ENCODE results near the gene ZNF138.
A peak's percentile ranks its signal among the peaks of the same experiment; 100 is the strongest.
"Not testable (repeated sequence)": the region's sequence is repeated elsewhere in the genome, so short reads cannot be mapped to it uniquely, and the experiment has no call there.

ZNF138 gene

DNA sequence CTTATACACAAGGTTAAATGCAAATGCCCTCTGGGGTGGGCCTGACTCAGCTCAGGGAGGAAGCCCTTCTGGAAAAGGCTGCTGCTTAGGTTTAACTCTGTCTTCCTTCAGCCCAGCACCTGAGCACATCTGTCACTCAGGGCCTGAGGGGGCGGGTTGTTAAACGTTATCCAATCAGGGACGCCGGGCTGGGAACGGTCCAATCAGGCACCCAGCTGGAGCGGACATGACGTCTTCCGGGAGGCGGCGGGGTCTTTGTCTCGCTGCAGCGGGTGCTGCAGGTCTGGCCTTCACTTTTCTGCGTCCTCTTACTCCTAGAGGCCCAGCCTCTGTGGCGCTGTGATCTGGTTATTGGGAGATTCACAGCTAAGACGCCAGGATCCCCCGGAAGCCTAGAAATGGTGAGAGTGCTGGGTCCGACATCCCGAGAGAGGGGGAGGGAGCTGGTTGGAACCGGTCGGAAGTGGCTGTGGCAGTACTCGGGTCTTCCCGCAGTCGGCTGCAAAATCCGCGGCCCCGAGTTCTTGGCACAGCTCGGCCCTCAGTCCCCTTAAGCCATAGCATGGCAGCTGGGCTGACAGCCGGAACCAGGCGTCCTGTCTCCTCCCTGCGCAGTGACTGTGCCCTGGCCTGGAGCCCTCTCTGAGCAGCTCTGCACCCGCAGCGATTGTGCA is at the start of gene ZNF138:
ZNF138 (plus strand) TSS at position 258 of the 674 bp plus-strand sequence; CDS start at position 399, 141 bp downstream.
- peak; percentile 93 to 95 for DNase-seq

DNA sequence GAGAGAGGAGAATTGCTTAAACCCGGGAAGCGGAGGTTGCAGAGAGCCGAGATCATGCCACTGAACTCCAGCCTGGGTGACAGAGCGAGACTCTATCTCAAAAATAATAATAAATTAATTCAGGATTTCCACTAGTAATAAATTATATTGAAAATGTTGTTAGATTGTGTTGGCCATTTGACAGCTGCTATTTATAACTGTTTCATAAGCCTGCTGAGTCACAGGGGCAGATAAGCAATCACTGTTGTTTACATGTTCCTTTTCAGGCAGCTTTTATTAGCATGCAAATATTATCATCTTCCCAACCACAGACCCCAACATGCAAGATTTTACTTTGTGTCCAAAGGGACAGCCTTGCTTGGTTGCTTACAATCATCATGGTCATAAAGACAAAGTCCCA is 49.5 kb upstream of the ZNF138 start:
- no peak for DNase-seq

DNA sequence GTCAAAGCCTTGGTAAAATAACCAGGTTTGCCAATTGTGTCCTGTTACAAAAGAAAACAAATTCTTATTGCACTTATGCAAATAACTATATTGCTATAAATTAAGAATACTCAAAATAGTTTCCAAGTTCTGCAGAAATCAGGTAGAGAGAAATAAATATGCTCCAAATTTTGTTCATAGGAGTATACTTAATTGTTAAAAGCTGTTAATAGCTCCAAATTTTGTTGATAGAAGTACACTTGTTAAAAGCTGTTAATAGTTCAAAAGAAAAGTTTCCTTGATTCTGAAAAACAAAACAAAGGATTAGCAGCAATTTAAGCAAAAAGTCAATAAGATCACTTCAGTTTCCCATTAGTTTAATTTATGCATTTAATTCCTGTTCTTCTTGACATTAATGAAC is 46.4 kb upstream of the ZNF138 start:
- DNase-seq, result no peak

DNA sequence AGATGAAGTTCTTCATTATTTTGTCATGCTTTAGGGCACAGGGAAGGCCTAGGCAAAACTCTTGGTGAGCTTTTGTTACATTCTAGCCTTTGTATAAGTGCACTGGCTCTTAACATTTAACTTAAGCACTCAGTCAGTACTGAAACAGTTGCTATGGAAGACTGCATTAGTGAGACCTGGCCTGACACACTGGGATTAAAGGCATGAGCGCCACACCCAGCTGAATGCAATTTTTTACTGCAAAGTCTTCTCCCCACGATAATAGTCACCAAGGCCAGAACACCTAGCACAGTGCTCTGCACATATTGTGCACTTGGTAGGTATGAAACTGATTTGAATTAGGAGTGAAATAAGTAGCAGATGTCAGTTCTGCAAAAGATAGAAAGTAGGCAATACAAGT is 41.2 kb upstream of the ZNF138 start:
- DNase-seq, result no peak

DNA sequence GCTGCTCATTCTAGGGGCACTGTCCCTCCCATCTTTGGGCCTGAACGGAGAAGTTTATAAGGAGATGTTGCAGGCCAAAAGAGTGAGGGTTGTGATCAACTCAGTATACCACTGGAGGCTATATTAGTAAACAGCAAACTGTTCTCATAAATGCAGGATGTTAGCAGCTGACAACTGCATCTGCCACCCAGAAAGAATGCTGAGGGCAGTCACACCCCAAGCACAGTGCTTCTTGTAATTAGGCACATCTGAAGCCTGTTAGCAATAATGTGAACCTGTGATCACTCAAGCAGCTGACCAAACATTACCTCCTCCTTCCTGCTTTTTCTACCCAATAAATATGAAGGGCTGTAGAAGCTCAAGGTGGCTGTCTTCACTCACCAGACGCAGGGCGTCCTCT is 38.4 kb upstream of the ZNF138 start:
- no peak for DNase-seq

DNA sequence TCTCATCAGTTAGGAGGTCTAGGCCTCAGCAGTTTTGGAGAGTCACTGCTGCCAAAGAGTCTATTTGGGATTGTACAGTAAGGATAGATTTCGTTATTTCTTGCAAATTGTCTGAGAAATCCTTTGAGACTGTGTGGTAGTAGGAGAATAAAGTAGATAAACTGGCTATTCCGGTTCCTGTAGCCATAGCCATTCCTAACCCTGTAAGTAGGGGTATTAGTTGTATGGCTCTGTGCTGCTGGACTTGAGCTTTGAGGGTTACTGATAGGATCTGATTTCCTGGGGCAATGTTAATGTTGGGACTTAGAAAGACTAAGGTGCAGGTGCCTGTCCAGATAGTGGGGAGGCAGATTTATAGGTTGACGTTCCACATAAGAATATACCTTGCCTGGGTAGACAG is 36.1 kb upstream of the ZNF138 start:
- DNase-seq, result no peak

DNA sequence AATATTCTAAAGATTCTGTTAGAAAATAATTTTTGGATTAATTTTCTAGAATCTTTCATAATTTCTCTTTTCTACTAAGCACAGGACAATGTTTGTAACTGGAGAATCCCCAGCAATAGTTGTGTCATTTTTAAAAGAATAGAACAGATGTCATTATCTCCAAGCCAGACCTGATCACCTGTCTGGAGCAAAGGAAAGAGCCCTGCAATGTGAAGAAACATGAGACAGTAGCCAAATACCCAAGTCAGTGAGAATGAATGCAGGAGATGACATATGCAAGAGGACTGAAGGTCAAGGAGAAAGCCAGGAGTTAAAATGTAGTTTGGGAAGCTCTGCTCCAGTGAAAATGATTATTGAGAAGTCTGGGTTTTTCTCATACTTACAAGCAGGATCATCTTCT is 25.4 kb upstream of the ZNF138 start:
- no peak for DNase-seq

DNA sequence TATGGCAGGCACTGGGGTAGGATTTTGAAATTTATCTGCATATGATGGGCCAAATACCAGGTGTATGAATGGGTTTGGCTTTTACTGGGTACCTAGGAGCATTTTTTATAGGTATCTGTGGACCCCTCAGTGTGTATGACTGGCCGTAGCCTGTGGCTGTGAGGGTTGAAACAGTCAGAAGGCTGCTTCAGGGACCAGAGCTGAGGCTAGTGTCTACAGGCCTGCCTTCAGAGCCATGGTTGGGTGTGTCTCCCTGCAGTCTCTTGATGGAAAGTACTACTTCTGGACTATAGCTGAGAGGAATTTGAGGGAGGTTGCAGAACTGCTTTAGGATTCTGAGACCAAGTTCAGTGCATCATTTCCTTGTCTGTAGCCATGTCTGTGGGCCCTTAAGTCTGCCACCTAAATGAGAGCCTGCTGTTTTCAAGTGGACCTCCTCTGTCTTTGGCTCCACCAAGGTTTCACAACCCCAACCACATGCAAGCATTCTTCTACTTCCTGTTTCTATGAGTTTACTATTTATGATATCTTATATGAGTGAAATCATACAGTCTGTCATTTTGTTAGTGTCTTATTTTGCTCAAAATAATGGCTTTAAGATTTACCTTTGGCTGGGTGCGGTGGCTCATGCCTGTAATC is 19.9 kb upstream of the ZNF138 start:
- no peak for DNase-seq

DNA sequence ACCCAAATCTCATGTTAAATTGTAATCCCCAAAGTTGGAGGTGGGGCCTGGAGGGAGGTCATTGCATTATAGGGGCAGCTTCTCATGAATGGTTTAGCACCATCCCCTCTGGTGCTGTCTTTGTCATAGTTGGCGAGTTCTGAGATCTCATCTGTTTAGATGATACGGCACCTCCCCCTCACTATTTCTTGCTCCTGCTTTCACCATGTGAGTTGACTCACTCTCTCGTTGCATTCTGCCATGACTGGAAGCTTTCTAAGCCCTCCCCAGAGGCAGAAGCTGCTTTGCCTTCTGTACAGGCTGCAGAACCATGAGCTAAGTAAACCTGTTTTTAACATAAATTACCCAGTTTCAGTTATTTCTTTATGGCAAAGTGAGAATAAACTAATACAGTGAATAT is 18.9 kb upstream of the ZNF138 start:
- DNase-seq, result no peak

DNA sequence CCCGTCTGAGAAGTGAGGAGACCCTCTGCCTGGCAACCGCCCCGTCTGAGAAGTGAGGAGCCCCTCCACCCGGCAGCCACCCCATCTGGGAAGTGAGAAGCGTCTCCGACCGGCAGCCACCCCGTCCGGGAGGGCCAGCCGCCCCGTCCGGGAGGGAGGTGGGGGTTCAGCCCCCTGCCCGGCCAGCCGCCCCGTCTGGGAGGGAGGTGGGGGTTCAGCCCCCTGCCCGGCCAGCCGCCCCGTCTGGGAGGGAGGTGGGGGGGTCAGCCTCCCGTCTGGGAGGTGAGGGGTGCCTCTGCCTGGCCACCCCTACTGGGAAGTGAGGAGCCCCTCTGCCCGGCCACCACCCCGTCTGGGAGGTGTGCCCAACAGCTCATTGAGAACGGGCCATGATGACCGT is 9.4 kb upstream of the ZNF138 start:
- not testable (repeated sequence) for DNase-seq

DNA sequence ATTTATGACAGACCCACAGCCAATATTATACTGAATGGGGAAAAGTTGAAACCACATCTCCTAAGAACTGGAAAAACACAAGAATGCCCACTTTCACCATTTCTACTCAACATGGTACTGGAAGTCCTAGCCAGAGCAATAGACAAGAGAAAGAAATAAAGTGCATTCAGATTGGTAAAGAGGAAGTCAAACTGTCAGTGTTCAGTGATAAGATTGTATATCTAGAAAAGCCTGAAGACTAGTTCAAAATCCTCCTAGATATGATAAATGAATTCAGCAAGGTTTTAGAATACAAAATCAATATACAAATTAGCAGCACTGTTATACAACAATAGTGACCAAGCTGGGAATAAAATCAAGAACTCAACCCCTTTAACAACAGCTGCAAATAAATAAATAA is 6.9 kb upstream of the ZNF138 start:
- DNase-seq, result no peak

DNA sequence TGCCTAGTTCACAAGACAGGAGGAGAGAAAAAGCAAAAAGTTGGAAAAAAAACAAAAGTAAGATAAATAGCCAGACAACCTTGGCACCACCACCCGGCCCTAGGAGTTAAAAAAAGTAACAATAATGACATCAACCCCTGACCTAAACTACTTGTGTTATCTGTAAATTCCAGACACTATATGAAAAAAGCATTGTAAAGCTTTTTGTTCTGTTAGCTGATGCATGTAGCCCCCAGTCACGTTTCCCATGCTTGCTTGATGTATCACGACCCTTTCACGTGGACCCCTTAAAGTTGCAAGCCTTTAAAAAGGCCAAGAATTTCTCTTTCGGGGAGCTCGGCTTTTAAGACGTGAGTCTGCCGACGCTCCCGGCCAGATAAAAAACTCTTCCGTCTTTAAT is 5.0 kb upstream of the ZNF138 start:
- DNase-seq, result not testable (repeated sequence)

DNA sequence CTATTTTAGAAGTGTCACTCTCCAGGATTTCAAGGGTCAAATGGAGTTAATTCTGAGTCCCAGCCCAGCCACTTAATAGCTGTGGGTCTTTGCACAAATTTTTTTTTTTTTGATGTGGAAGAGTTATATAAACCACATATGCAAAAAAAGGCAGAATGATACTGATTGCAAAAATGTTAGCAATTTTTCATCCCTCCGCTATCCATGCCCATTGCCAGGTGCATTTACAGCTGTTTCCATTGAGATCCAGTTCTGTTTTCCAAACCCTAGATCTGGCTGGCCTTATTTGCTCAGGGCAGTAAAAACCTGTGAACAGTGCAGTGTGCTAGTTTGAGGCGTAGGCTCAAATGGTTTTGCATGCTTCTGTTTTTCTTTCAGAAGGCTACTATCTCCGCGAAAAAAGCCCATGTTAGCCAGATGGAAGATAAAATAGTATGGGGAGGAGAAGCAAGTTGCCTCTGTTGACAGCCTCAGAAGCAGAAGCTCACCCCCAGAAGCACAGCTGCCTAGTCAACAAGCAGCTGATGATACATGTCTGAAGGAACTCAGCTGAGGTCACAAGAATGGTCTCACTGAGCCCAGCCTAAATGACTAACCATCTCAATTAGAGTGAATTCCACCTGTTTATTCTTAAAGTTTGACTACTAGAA is 997 bp upstream of the ZNF138 start:
- DNase-seq, result no peak

DNA sequence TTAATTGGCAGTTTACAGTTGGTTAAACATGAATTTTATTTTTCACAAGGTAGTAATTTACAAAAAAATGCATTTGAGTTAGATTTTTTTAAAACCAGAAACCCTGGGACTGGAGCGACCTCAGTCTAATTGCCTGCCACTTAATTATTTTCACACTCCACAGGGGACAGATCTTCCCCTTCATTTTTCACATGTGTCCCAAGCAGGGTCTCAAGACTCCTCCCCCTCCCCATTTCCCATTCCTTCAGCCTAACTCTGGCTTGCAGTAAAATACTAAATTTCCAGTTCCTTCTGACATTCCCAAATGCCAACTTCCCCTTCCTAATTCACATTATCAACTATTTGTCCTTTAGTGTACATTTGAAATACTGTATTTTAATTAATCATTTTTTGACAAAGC is 948 bp downstream of the ZNF138 start:
- no peak for DNase-seq

DNA sequence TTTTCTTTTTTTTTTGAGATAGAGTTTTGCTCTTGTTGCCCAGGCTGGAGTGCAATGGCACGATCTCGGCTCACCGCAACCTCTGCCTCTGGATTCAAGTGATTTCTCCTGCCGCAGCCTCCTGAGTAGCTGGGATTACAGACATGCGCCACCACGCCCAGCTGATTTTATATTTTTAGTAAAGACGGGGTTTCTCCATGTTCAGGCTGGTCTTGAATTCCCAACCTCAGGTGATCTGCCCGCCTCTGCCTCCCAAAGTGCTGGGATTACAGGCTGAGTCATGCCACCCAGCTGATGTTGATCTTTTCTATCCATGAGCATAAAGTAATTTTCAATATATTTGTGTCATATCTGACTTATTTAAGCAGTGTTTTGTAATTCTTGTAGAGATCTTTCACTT is 4.9 kb downstream of the ZNF138 start:
- DNase-seq, result not testable (repeated sequence)

DNA sequence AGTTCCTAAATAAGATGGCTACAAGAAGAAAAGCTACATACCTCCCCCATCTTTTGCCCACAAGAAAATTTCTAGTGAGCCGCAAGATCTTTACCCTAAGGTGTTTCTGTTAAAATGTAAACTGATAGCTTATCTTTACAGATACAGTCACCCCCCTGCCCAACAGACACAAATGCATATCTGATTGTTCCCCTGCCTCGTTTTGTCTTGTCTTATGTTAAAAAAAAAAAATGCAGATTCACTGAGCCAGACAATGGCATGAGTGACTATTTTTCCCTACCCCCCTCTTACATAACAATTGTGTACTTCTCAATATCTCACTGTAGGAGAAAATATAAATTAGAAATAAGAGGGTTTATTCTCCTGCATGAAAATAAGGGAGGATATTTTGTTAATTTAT is 8.5 kb downstream of the ZNF138 start:
- DNase-seq, result no peak

DNA sequence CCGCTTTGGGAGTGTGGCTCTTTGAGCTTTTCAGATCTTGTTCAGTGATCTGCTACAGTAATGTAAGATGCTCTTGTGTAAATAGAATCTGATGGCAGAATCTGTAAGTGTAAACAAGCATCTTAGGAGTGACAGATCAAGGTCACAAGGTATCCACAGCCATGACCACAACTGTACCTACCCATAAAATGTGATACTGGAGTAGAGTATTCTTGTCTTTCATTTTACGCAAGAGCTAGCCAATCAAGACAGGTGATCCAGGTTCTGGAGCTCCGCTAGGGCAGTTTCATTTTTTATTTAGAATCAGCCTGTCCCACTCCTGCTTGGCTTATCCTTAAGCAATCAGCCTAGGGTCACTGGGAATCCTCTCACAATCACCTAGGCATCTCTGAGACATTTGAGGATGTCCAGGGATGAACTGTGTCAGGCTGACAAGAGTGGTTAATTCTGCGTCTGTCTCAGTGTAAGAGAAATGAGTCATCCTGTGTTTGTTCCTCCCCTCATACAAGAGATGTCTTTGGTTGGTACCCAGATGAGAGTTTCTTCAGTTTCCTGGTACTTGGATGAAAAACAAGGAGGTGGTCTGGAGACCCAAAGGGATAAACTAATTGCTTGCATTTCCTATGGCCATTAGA is 13.6 kb downstream of the ZNF138 start:
- no peak for DNase-seq

DNA sequence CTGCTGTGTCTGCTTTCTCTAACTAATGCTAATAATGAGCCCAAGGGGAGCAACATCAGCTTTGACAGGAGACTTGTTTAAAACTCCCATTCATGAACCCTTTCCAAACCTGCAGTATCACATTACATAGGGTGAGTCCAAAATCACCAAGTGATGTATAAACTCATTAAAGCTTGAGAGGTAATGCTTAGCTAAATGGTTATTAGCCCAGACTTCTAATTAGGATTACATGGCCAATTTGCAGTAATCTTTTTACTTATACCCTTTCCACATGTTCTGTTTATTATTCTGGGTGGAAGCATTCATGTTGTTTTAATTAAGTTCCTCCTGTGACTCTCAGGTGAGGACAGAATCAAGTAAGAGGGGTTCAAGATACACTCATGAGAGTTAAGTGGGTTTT is 17.5 kb downstream of the ZNF138 start:
- DNase-seq, result no peak

DNA sequence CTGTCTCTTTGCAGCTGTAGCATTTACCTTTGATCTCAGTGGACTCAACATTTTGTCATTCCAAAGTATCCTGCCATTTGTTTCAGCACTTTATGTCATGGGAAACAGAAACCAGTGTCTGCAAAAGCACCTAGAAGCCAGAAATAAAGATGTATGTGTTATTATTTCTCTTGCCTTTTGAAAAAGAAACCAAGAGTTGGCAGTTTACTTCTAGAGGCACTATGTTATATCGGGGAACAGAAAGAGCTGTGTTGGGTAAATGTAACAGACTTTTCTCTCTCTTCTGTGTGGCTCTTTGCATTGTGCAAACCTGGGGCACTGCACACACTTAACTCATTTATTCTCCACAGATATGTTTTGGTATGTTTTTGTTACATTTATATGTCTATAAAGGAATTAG is 36.7 kb downstream of the ZNF138 start:
- DNase-seq, result no peak

DNA sequence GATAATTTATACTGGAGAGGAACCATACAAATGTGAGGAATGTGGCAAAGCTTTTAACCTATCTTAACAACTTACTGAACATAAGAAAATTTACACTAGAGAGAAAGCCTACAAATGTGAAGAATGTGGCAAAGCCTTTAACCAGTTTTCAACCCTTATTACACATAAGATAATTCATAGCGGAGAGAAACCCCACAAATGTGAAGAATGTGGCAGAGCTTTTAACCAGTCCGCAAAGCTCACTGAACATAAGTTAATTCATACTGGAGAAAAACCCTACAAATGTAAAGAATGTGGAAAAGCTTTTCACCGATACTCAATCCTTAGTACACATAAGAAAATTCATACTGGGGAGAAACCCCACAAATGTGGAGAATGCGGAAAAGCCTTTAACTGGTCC is 37.9 kb downstream of the ZNF138 start:
- no peak for DNase-seq

DNA sequence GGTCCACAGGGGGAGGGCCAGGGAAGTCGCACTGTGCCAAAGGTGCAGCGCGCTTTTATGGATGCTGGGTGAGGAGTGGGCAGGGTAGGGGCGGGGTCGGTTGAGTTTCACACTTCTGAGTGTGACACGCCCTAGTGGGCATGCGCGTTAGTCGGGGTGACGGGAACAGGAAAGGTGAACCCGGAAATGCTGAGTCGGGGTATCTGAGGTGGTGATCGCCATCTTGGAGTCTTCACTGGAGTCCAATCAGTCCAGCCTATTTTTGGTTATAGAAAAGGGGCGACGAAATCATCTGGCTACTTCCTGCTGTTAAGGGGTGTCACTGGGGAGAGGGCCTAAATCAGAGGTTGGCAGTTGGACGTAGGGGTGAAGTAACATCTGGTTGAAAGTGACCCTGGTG is 40.8 kb downstream of the ZNF138 start:
- DNase-seq, result no peak

DNA sequence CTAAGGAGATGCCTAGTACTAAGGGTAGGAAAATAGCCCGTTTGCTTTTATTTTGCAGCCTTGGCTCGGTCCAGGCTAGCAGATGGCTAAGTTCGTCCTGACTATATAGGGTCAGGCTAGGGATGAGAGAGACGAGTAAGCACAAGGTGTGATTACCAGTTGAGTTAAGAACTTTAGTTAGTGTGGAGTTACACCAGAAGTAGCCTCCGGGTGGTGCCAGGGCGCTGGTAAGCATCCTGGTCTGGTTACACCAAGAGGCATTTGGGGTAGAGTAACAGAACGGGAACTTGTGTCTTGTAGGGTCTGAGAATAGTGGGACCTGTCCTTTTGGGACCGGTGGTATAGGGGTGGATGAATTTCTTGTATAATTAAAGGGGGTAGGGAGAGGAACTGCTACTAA is 41.6 kb downstream of the ZNF138 start:
- not testable (repeated sequence) for DNase-seq

DNA sequence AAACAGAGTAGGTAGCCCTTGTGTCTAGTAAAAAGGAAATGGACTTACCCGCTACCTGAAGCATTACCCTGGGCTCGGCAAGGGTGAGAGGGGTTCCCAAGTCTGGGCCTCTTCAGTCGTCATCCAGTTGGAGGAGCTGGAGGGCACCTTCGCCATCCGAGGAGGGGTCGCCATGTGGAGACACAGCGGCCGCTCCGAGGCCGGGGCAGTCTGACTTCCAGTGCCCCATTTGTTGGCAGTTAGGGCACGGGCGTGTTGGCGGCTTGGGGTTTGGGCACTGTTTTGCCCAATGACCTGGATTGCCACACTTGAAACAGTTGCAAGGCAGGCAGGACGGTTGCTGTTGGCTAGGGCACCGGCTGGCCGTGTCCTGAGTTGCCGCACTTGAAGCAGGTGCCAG is 43.8 kb downstream of the ZNF138 start:
- not testable (repeated sequence) for DNase-seq

DNA sequence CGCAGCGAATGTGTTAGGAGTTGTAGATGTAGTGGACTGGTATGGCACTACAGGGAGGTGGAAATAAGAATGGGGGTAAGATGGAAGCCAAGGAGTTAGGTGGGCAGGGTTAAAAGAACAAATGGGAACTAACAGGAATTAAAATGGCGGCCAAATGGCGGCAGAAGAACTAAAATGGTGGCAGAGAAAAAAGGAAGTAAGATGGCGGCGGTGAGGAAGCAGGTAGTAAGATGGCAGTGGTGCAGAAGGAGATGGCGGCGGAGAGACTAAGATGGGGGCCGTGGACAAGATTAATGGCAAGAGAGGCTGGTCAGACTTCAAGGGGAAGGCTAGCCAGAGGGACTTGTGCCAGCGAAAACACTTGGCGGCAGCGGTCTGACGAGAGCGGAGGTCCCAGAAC is 44.5 kb downstream of the ZNF138 start:
- DNase-seq, result no peak
